HL-60 (cell line): ENCODE measurements around the gene EPS8L1.
A peak's percentile ranks its signal among the peaks of the same experiment; 100 is the strongest.
"Not testable (repeated sequence)": the region's sequence is repeated elsewhere in the genome, so short reads cannot be mapped to it uniquely, and the experiment has no call there.

ENCODE experiments used
- DNase-seq, 2 experiments: peaks; one replicate each; pipeline ENCODE4 v3.0.0-alpha.2; 2010 to 2020; ENCODE audit warnings: low read depth in 1 of 2, low spot score in 1 of 2
- H3K27ac ChIP-seq: fragments of 250-450 bp; sonication (Bioruptor Pico); replicated peaks from 2 replicates; pipeline ENCODE4 v1.5.1; 2020; ENCODE audit warnings: mild to moderate bottlenecking, moderate library complexity
- H3K27me3 ChIP-seq: fragments of 250-450 bp; sonication (Bioruptor Pico); 2 replicates; pipeline ENCODE4 v1.5.1; 2021; ENCODE audit warnings: mild to moderate bottlenecking, moderate library complexity; ENCODE audit not compliant: insufficient read depth, poor library complexity, severe bottlenecking
- H3K4me3 ChIP-seq: replicated peaks from 2 replicates; pipeline ENCODE4 v1.5.1; 2011; ENCODE audit warnings: mild to moderate bottlenecking, control low read depth, low read length; ENCODE audit not compliant: insufficient read depth
- CTCF ChIP-seq: IDR thresholded peaks from one replicate; pipeline ENCODE4 v1.5.1; 2011; ENCODE audit warnings: low read length, control low read depth, inconsistent platforms; ENCODE audit not compliant: insufficient read depth
- GABPA ChIP-seq: IDR thresholded peaks from 2 replicates; pipeline ENCODE4 v1.6.1; 2012; ENCODE audit warnings: low read depth
- POLR2AphosphoS5 ChIP-seq: IDR thresholded peaks from 2 replicates; pipeline ENCODE4 v1.6.1; 2012; ENCODE audit warnings: low read depth
- SPI1 ChIP-seq: IDR thresholded peaks from 2 replicates; pipeline ENCODE4 v1.6.1; 2012; ENCODE audit warnings: low read depth, mild to moderate bottlenecking, borderline replicate concordance
- long read RNA-seq: library from polyadenylated mRNA; unstranded; transcript quantifications from one replicate; pipeline ENCODE4 v2.0.0, GENCODE V29; 2020
- TF ChIP-seq, protein P1 (sequence below): IDR thresholded peaks from 2 replicates; pipeline ENCODE4 v1.6.1; 2012; ENCODE audit warnings: low read depth; ENCODE audit not compliant: insufficient replicate concordance

The EPS8L1 gene
- long read RNA-seq, partial matches to known transcripts, result 0 of 1 reads
- long read RNA-seq, other reads (novel, unspliced or antisense), result 1 of 1 reads

- TF ChIP-seq, protein P1, sequence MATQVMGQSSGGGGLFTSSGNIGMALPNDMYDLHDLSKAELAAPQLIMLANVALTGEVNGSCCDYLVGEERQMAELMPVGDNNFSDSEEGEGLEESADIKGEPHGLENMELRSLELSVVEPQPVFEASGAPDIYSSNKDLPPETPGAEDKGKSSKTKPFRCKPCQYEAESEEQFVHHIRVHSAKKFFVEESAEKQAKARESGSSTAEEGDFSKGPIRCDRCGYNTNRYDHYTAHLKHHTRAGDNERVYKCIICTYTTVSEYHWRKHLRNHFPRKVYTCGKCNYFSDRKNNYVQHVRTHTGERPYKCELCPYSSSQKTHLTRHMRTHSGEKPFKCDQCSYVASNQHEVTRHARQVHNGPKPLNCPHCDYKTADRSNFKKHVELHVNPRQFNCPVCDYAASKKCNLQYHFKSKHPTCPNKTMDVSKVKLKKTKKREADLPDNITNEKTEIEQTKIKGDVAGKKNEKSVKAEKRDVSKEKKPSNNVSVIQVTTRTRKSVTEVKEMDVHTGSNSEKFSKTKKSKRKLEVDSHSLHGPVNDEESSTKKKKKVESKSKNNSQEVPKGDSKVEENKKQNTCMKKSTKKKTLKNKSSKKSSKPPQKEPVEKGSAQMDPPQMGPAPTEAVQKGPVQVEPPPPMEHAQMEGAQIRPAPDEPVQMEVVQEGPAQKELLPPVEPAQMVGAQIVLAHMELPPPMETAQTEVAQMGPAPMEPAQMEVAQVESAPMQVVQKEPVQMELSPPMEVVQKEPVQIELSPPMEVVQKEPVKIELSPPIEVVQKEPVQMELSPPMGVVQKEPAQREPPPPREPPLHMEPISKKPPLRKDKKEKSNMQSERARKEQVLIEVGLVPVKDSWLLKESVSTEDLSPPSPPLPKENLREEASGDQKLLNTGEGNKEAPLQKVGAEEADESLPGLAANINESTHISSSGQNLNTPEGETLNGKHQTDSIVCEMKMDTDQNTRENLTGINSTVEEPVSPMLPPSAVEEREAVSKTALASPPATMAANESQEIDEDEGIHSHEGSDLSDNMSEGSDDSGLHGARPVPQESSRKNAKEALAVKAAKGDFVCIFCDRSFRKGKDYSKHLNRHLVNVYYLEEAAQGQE, result peak; percentile 25
- TF ChIP-seq SPI1 (peak; percentile 58), POLR2AphosphoS5 (no peak)
- Histone ChIP-seq H3K27ac (no peak within 1 kb of the TSS; the same call in 1 of the 2 replicates), H3K4me3 (no peak within 1 kb of the TSS), H3K27me3 (peaks cover 4% of the 10 kb centered on the region)
- DNase-seq, result peak; percentile 68 to 71
Measured at GRCh38 chr19:55075371-55075998, at the start of gene EPS8L1. TSS of gene EPS8L1 (plus strand) at chr19:55075869. CDS start at chr19:55076445, 576 bp downstream.

DNA sequence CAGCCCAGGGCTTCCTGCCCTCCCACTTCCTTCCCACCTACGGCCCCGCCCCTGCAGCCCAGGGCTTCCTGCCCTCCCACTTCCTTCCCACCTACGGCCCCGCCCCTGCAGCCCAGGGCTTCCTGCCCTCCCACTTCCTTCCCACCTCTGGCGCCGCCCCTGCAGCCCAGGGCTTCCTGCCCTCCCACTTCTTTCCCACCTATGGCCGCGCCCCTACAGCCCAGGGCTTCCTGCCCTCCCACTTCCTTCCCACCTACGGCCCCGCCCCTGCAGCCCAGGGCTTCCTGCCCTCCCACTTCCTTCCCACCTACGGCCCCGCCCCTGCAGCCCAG, 48.6 kb upstream of the EPS8L1 start:
- not testable (repeated sequence) for H3K27me3 ChIP-seq, H3K27ac ChIP-seq, DNase-seq, H3K4me3 ChIP-seq

DNA sequence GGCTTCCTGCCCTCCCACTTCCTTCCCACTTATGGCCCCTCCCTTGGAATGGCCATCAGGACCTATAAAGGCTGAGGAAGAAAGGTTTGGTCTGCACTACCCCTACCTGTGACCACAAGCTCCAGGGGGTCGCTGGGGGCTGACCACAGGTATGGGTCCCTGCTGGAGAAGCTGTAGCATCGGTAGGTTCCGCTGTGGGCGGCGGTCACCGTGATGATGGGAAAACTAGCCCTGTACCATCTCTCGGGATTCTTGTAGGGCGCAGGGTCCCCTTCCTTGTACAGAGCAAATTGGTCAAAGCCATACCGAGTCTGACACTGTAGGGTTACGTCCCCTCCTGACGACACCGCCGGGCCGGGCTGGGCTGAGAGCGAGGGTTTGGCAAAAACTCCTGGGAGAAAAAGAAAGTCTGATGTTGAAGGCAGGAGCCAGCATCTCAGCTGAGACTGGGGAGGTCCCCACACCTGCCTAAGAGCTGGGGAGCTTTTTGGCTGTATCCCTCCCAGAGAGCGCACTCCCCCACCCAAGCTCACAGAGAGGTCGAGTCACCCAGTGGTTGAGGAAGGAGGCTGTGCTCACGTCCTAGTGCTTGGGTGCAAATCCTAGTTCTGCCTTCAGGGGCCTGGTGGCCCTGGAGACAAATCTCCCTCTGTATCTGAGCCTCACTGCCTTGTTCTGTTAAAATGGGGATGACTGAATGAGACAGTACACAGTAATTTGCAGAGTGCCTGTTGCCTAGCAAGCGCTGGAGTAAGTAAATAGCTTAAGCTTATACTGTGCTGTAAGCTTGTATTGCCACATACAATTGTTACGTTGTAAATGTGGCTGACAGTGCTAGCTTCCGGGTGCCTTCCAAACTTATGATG, 48.0 kb upstream of the EPS8L1 start:
- Histone ChIP-seq H3K4me3 (no peak overlapping the region), H3K27me3 (no peaks in the 10 kb centered on the region), H3K27ac (peak overlapping the region; percentile 73)
- peak; percentile 69 to 80 for DNase-seq
- TF ChIP-seq, protein P1, result no peak
- TF ChIP-seq SPI1 (no peak), POLR2AphosphoS5 (no peak), CTCF (no peak), GABPA (no peak)

DNA sequence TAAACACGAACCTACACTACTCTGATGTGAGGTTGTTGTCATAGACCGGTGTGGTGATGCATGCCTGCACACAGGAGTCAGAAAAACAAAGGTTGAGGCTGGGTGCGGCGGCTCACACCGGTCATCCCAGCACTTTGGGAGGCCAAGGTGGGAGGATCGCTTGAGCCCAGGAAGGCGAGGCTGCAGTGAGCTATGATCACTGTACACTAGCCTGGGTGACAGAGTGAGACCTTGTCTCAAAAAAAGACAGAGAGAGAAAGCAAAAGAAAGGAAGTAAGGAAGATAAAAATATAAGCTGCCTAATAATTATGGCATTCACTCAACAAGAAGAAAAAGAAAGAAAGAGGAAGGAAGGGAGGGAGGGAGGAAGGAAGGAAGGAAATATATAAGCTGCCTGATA, 46.9 kb upstream of the EPS8L1 start:
- Histone ChIP-seq H3K27me3 (no peaks in the 10 kb centered on the region), H3K4me3 (no peak overlapping the region), H3K27ac (peak overlapping the region; percentile 73)
- DNase-seq, result no peak
- TF ChIP-seq POLR2AphosphoS5 (no peak), CTCF (no peak), GABPA (no peak), SPI1 (no peak)
- TF ChIP-seq, protein P1, result no peak
